Mesendoderm (in vitro differentiated cells): ENCODE measurements around the gene CTNNA3.

Experiments used
- DNase-seq: peaks from one replicate; pipeline ENCODE4 v3.0.0; 2013
- H2AK5ac ChIP-seq: 2 replicates; pipeline ENCODE4 v1.6.1; 2013; ENCODE audit warnings: low read length, inconsistent platforms
- H2BK120ac ChIP-seq: 2 replicates; pipeline ENCODE4 v1.6.1; 2013; ENCODE audit warnings: low read depth, mild to moderate bottlenecking, low read length, moderate library complexity, mixed read lengths
- H2BK15ac ChIP-seq: replicated peaks from 2 replicates; pipeline ENCODE4 v1.6.1; 2013; ENCODE audit warnings: low read depth, mild to moderate bottlenecking, moderate library complexity
- H2BK5ac ChIP-seq: 2 replicates; pipeline ENCODE4 v1.6.1; 2013; ENCODE audit warnings: low read length, inconsistent platforms
- H3K18ac ChIP-seq: 2 replicates; pipeline ENCODE4 v1.6.1; 2013; ENCODE audit warnings: mild to moderate bottlenecking, low read length, mixed read lengths
- H3K23ac ChIP-seq: one replicate; pipeline ENCODE4 v1.6.1; 2013; ENCODE audit warnings: low read length
- H3K27ac ChIP-seq: 2 replicates; pipeline ENCODE4 v1.5.1; 2013; ENCODE audit warnings: low read depth, mild to moderate bottlenecking, inconsistent platforms, low read length, moderate library complexity
- H3K27me3 ChIP-seq: 2 replicates; pipeline ENCODE4 v1.6.1; 2013; ENCODE audit warnings: low read length, control low read depth, mild to moderate bottlenecking, inconsistent platforms; ENCODE audit not compliant: insufficient read depth, poor library complexity
- H3K36me3 ChIP-seq: 2 replicates; pipeline ENCODE4 v1.6.1; 2013; ENCODE audit warnings: low read length, inconsistent platforms; ENCODE audit not compliant: control insufficient read depth, insufficient read depth
- H3K4ac ChIP-seq: one replicate; pipeline ENCODE4 v1.6.1; 2013; ENCODE audit warnings: low read depth, mild to moderate bottlenecking, low read length, moderate library complexity
- H3K4me1 ChIP-seq: 2 replicates; pipeline ENCODE4 v1.6.1; 2013; ENCODE audit warnings: low read depth, low read length, inconsistent platforms; ENCODE audit not compliant: control insufficient read depth
- H3K4me2 ChIP-seq: 2 replicates; pipeline ENCODE4 v1.6.1; 2013; ENCODE audit warnings: low read length
- H3K4me3 ChIP-seq: 2 replicates; pipeline ENCODE4 v1.5.1; 2013; ENCODE audit warnings: mild to moderate bottlenecking, low read length
- H3K56ac ChIP-seq: one replicate; pipeline ENCODE4 v1.6.1; 2013; ENCODE audit warnings: low read length
- H3K79me1 ChIP-seq: 2 replicates; pipeline ENCODE4 v1.6.1; 2013; ENCODE audit warnings: low read length, inconsistent platforms
- H3K79me2 ChIP-seq: 2 replicates; pipeline ENCODE4 v1.6.1; 2013; ENCODE audit warnings: mild to moderate bottlenecking, low read length; ENCODE audit not compliant: control insufficient read depth, insufficient read depth
- H3K9ac ChIP-seq: 2 replicates; pipeline ENCODE4 v1.6.1; 2013; ENCODE audit warnings: low read length, inconsistent platforms
- H4K5ac ChIP-seq: one replicate; pipeline ENCODE4 v1.6.1; 2013; ENCODE audit warnings: low read length
- H4K8ac ChIP-seq: one replicate; pipeline ENCODE4 v1.6.1; 2013; ENCODE audit warnings: low read depth, mild to moderate bottlenecking, control low read depth, low read length, moderate library complexity
- WGBS: extraction: QIAGEN DNeasy Blood & Tissue Kit; methylation state at CpG from one replicate; pipeline ENCODE4 v1.1.7; 2013; ENCODE audit warnings: low lambda C conversion rate, missing lambda C conversion rate; ENCODE audit not compliant: insufficient coverage; ENCODE audit errors: extremely low coverage; 5-methylcytosine and 5-hydroxymethylcytosine counted together

CTNNA3 gene

DNA sequence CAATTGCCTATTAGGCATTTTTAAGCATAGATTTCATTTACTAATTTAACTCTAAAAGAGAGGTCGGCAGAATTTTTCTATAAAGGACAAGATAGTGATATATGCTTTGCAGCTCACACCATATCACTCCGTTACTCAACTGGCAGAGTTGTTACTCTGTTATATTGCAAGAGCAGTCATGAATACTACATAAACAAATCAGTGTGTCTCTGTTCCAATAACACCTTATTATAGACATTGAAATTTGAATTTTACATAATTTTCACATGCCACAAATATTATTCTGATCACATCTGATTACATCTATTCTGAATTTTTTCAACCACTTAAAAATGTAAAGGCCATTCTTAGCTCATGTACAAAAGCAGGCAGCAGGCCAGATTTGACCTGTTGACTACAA lies 1624.1 kb downstream of the CTNNA3 start:
- no peak overlapping the region for H2BK5ac ChIP-seq
- H3K79me1 ChIP-seq: no peaks in the 10 kb centered on the region
- no peak overlapping the region for H3K56ac ChIP-seq
- H3K4me3 ChIP-seq: no peak overlapping the region
- H4K8ac ChIP-seq: no peak overlapping the region
- H3K27ac ChIP-seq: no peak overlapping the region
- no peak overlapping the region for H2AK5ac ChIP-seq
- H3K23ac ChIP-seq: no peak overlapping the region
- no peak overlapping the region for H4K5ac ChIP-seq
- H3K4ac ChIP-seq: no peak overlapping the region
- H3K79me2 ChIP-seq: no peaks in the 10 kb centered on the region
- no peak overlapping the region for H2BK15ac ChIP-seq
- no peaks in the 10 kb centered on the region for H3K36me3 ChIP-seq
- WGBS: no CpG with 5 or more reads among the region's 2 CpGs
- H3K18ac ChIP-seq: no peak overlapping the region
- DNase-seq: no peak
- H3K27me3 ChIP-seq: no peaks in the 10 kb centered on the region
- no peak overlapping the region for H3K9ac ChIP-seq
- H2BK120ac ChIP-seq: no peak overlapping the region
- no peak overlapping the region for H3K4me2 ChIP-seq
- no peaks in the 10 kb centered on the region for H3K4me1 ChIP-seq

DNA sequence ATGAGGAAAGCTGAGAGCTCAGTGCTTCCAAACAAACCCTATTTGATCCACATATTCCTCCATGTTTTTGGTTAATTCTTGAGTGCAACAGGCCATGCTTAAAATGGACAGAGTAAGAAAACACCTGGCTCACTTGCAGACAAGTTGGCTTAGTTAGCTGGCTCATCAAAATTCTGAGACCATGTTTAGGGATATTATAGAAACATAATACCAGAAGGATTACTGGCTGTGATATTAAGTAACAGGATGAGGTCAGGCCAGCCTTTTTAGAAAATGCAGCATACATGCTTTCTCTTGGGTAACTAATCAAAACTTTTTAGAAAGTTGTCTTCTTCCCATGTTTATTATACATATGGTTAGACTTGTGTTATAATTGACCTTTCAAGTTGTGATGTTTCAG lies 1637.4 kb downstream of the CTNNA3 start:
- H3K4me1 ChIP-seq: no peaks in the 10 kb centered on the region
- no peak overlapping the region for H3K4me3 ChIP-seq
- no peak overlapping the region for H3K56ac ChIP-seq
- H2BK120ac ChIP-seq: no peak overlapping the region
- H3K27me3 ChIP-seq: no peaks in the 10 kb centered on the region
- H4K5ac ChIP-seq: no peak overlapping the region
- no peak overlapping the region for H2BK15ac ChIP-seq
- H2BK5ac ChIP-seq: no peak overlapping the region
- H3K36me3 ChIP-seq: no peaks in the 10 kb centered on the region
- no peak overlapping the region for H3K4ac ChIP-seq
- H2AK5ac ChIP-seq: no peak overlapping the region
- H3K79me1 ChIP-seq: no peaks in the 10 kb centered on the region
- no peak for DNase-seq
- no peak overlapping the region for H3K23ac ChIP-seq
- no peak overlapping the region for H3K4me2 ChIP-seq
- H3K79me2 ChIP-seq: no peaks in the 10 kb centered on the region
- H3K18ac ChIP-seq: no peak overlapping the region
- H3K9ac ChIP-seq: no peak overlapping the region
- no peak overlapping the region for H3K27ac ChIP-seq
- no peak overlapping the region for H4K8ac ChIP-seq

DNA sequence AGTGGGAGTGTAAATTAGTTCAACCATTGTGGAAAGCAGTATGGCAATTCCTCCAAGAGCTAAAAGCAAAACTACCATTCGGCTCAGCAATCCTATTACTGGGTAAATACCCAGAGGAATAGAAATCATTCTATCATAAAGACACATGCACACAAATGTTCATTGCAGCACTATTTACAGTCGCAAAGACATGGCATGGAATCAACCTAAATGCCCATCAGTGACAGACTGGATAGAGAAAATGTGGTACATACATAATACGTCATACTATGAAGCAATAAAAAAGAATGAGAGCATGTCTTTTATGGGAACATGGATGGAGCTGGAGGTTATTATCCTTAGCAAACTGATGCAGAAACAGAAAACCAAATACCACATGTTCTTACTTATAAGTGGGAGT lies 1646.7 kb downstream of the CTNNA3 start:
- Histone ChIP-seq H3K4me3 (no peak overlapping the region), H3K23ac (no peak overlapping the region), H3K27me3 (no peaks in the 10 kb centered on the region), H3K79me2 (no peaks in the 10 kb centered on the region), H4K5ac (no peak overlapping the region), H4K8ac (no peak overlapping the region), H3K4ac (no peak overlapping the region), H3K56ac (no peak overlapping the region), H3K4me1 (no peaks in the 10 kb centered on the region), H2AK5ac (no peak overlapping the region), H3K79me1 (no peaks in the 10 kb centered on the region), H2BK5ac (no peak overlapping the region), H3K36me3 (no peaks in the 10 kb centered on the region), H3K18ac (no peak overlapping the region), H3K27ac (no peak overlapping the region), H3K4me2 (no peak overlapping the region), H2BK120ac (no peak overlapping the region), H2BK15ac (no peak overlapping the region), H3K9ac (no peak overlapping the region)
- WGBS: no CpG with 5 or more reads among the region's 3 CpGs
- DNase-seq: no peak

- H3K4me3 ChIP-seq: no peak overlapping the region
- no peak overlapping the region for H2BK120ac ChIP-seq
- H3K4ac ChIP-seq: no peak overlapping the region
- no peak overlapping the region for H2BK15ac ChIP-seq
- H3K4me1 ChIP-seq: no peaks in the 10 kb centered on the region
- no peak overlapping the region for H2BK5ac ChIP-seq
- no peak overlapping the region for H4K8ac ChIP-seq
- no peak overlapping the region for H3K23ac ChIP-seq
- no peak overlapping the region for H3K56ac ChIP-seq
- no peak overlapping the region for H3K4me2 ChIP-seq
- no peak overlapping the region for H3K18ac ChIP-seq
- WGBS: no CpG with 5 or more reads among the region's 1 CpG
- H2AK5ac ChIP-seq: no peak overlapping the region
- H3K27ac ChIP-seq: no peak overlapping the region
- H3K9ac ChIP-seq: no peak overlapping the region
- no peaks in the 10 kb centered on the region for H3K79me2 ChIP-seq
- no peak overlapping the region for H4K5ac ChIP-seq
- no peak for DNase-seq
- no peaks in the 10 kb centered on the region for H3K27me3 ChIP-seq
- H3K79me1 ChIP-seq: no peaks in the 10 kb centered on the region
- H3K36me3 ChIP-seq: no peaks in the 10 kb centered on the region
Observed at GRCh38 chr10:66045859-66046258, 1650.1 kb downstream of the CTNNA3 start.

DNA sequence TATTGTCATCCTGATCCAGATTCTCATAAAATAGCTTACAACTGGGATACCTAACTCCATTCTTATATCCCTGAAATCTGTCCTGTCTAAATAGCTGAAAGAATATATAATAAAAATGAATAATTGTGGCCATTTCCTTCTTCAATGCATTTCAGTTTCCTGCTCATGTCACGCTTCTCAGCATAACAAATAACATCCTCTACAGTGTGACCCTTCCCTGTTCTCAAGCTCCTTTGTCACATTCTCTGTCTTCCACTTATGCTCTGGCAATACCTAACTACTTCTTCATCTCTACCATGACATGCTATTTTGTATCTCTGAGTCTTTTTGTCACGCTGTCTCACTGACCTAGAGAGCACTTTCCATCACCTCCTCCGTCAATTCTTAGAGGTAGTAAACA lies 1654.2 kb downstream of the CTNNA3 start:
- H3K4me3 ChIP-seq: no peak overlapping the region
- H2BK15ac ChIP-seq: no peak overlapping the region
- no peak overlapping the region for H2AK5ac ChIP-seq
- no peaks in the 10 kb centered on the region for H3K79me1 ChIP-seq
- DNase-seq: no peak
- H3K27ac ChIP-seq: no peak overlapping the region
- H4K5ac ChIP-seq: no peak overlapping the region
- no peak overlapping the region for H3K23ac ChIP-seq
- no peak overlapping the region for H3K4ac ChIP-seq
- no peaks in the 10 kb centered on the region for H3K27me3 ChIP-seq
- H3K18ac ChIP-seq: no peak overlapping the region
- WGBS: no CpG with 5 or more reads among the region's 3 CpGs
- no peaks in the 10 kb centered on the region for H3K4me1 ChIP-seq
- no peaks in the 10 kb centered on the region for H3K79me2 ChIP-seq
- no peak overlapping the region for H3K56ac ChIP-seq
- H2BK120ac ChIP-seq: no peak overlapping the region
- H3K9ac ChIP-seq: no peak overlapping the region
- no peak overlapping the region for H2BK5ac ChIP-seq
- H3K36me3 ChIP-seq: no peaks in the 10 kb centered on the region
- H4K8ac ChIP-seq: no peak overlapping the region
- no peak overlapping the region for H3K4me2 ChIP-seq

DNA sequence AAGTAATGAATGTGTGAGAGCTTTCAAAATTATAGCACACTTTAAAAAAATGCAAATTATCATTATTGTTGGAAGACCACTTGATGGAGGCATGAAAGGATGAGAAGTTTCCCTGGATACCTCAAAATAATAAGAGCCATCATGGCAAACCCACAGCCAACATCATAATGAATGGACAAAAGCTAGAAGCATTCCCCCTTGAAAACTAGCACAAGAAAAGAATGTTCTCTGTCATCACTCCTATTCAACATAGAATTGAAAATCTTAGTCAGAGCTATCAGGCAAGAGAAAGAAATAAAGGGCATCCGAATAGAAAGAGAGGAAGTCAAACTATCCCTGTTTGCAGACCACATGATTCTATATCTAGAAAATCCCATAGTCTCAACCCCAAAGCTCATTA lies 1657.4 kb downstream of the CTNNA3 start:
- Histone ChIP-seq H4K8ac (no peak overlapping the region), H2AK5ac (no peak overlapping the region), H3K9ac (no peak overlapping the region), H3K56ac (no peak overlapping the region), H3K18ac (no peak overlapping the region), H3K27me3 (no peaks in the 10 kb centered on the region), H3K4me3 (no peak overlapping the region), H3K27ac (no peak overlapping the region), H4K5ac (no peak overlapping the region), H3K4me2 (no peak overlapping the region), H3K4me1 (no peaks in the 10 kb centered on the region), H2BK15ac (no peak overlapping the region), H3K4ac (no peak overlapping the region), H3K79me1 (no peaks in the 10 kb centered on the region), H2BK120ac (no peak overlapping the region), H3K23ac (no peak overlapping the region), H3K36me3 (no peaks in the 10 kb centered on the region), H2BK5ac (no peak overlapping the region), H3K79me2 (no peaks in the 10 kb centered on the region)
- no CpG with 5 or more reads among the region's 1 CpG for WGBS
- no peak for DNase-seq
